Esophagus (tissue), 2 donors: Measurements from ENCODE around the gene SETX. TPM values are rescaled to one million over a fixed set of nuclear protein-coding genes. Genes with fewer than 3 reads are reported as not detected.

ENCODE experiments used
- H3K27ac ChIP-seq, 2 donors: one replicate each; pipeline ENCODE4 v1.5.1; 2013; ENCODE audit warnings: low read depth in 2 of 2, mild to moderate bottlenecking in 2 of 2, inconsistent platforms in 1 of 2, low read length in 1 of 2, moderate library complexity in 1 of 2
- H3K27me3 ChIP-seq, 2 donors: one replicate each; pipeline ENCODE4 v1.6.1; 2013; ENCODE audit warnings: low read length in 2 of 2, control low read depth in 1 of 2, mild to moderate bottlenecking in 1 of 2; ENCODE audit not compliant: insufficient read depth in 2 of 2, control insufficient read depth in 1 of 2
- H3K36me3 ChIP-seq, 2 donors: one replicate each; pipeline ENCODE4 v1.6.1; 2013; ENCODE audit warnings: low read length in 1 of 2; ENCODE audit not compliant: control insufficient read depth in 2 of 2, insufficient read depth in 2 of 2
- H3K4me1 ChIP-seq, 2 donors: one replicate each; pipeline ENCODE4 v1.6.1; 2013; ENCODE audit warnings: low read length in 1 of 2; ENCODE audit not compliant: control insufficient read depth in 2 of 2, insufficient read depth in 2 of 2
- H3K4me3 ChIP-seq, 2 donors: one replicate each; pipeline ENCODE4 v1.5.1; 2013; ENCODE audit warnings: low read length in 2 of 2, mild to moderate bottlenecking in 2 of 2, low read depth in 1 of 2, moderate library complexity in 1 of 2
- H3K9me3 ChIP-seq, 2 donors: one replicate each; pipeline ENCODE4 v1.6.1; 2013; ENCODE audit warnings: mild to moderate bottlenecking in 2 of 2, low read depth in 1 of 2, low read length in 1 of 2, moderate library complexity in 1 of 2; ENCODE audit not compliant: control insufficient read depth in 2 of 2, insufficient read depth in 1 of 2
- WGBS, 2 donors: extraction: QIAGEN DNeasy Blood & Tissue Kit; methylation state at CpG; one replicate each; pipeline ENCODE4 v1.1.7; 2013; 5-methylcytosine and 5-hydroxymethylcytosine counted together
- polyA plus RNA-seq, 2 donors: library from polyadenylated mRNA; stranded (reverse); fragments of 200-250 nt; gene quantifications; one replicate each; pipeline ENCODE4 v1.2.3, GENCODE V29; 2013
- donor health status: healthy with polysubstance abuse.
- donor health status: Bipolar disorder and iron deficiency.

The SETX gene
- polyA plus RNA-seq, 2 donors = 12.2 to 12.5 TPM

DNA sequence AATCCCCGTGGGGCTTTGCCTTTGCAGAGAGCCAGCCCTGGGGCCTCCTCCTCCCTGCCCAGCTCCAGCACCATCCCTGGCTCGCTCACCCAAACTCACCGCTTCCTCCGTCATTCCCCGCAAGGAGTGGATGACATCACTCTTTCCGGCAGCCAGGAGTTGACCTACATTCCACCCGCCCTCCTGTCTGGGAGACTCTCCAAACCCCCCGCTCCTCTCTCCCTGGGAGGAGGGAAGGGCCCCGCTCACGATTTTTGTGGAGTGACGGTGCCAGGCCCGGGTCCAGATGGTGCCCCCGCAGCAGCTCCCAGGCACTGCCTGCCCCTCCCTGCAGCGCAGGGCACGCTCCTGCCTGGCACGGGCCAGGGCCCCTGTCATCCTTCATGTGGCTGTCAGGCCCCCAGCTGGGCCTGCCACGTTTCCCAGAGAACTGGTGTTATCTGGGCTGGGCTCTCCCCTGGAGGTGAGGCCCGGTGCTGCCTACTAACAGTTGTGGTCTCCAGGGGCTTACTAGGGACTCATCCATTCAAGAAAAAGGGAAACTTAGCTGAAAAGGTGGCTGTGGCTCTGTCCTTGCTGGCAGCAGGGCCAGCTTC is 140.7 kb downstream of the SETX start:
- Histone ChIP-seq H3K4me1 (peaks cover 0 to 5% of the 10 kb centered on the region in 2 donors), H3K9me3 (peaks cover 2% of the 10 kb centered on the region in 2 donors), H3K27me3 (no peaks in the 10 kb centered on the region), H3K36me3 (no peaks in the 10 kb centered on the region), H3K27ac (no peak overlapping the region), H3K4me3 (no peak overlapping the region)
- 13 to 21% methylated on average over 16 to 18 of the region's 18 CpGs for WGBS, 2 donors

GRCh38 chr9:132211570-132211969 is 143.2 kb downstream of the SETX start:
- no peak overlapping the region for H3K27ac ChIP-seq
- no peaks in the 10 kb centered on the region for H3K36me3 ChIP-seq
- peaks cover 2% of the 10 kb centered on the region in 2 donors for H3K9me3 ChIP-seq
- 87 to 89% methylated on average over 7 of the region's 7 CpGs for WGBS, 2 donors
- H3K27me3 ChIP-seq = no peaks in the 10 kb centered on the region
- no peak overlapping the region for H3K4me3 ChIP-seq
- H3K4me1 ChIP-seq = peaks cover 0 to 5% of the 10 kb centered on the region in 2 donors

Other genes starting within 250 kb of the SETX start
- under 1 TPM; 0.18 TPM for gene NTNG2, start 192.9 kb downstream of the SETX start, polyA plus RNA-seq
- gene TTF1, start 51.9 kb upstream of the SETX start, polyA plus RNA-seq = 10 to 100 TPM in 1 of 2 donors, 1 to 10 TPM in 1; 9.2 to 11.1 TPM
- not detected for gene CFAP77, start 55.2 kb upstream of the SETX start, polyA plus RNA-seq
- gene BARHL1, start 227.6 kb upstream of the SETX start, polyA plus RNA-seq = not detected